Ovary (tissue), 3 donors: ENCODE data around the gene KCTD13.

ENCODE experiments used
- CTCF ChIP-seq, 3 donors: fragments of 450-650 bp in 2 of 3; fragments of 200-600 bp in 1 of 3; IDR thresholded peaks; one replicate each; pipeline versions ENCODE4 v1.5.1 to v1.8.0; 2016 to 2022; ENCODE audit warnings: antibody characterized with exemption in 3 of 3, mild to moderate bottlenecking in 1 of 3
- EP300 ChIP-seq: sonication (generic); formaldehyde crosslinking; IDR thresholded peaks from one replicate; pipeline ENCODE4 v1.6.1; 2017; ENCODE audit warnings: antibody characterized with exemption
- POLR2A ChIP-seq: fragments of 450-650 bp; IDR thresholded peaks from one replicate; pipeline ENCODE4 v1.6.1; 2017; ENCODE audit warnings: antibody characterized with exemption, mild to moderate bottlenecking, moderate library complexity
- donor health status: DM: no; HTN: no; CAD: no.

- TF ChIP-seq CTCF (IDR thresholded peaks at IDR 0.05) (no peak), EP300 (no peak), POLR2A (no peak)
These were observed 61.8 kb downstream of the KCTD13 start for GRCh38 chr16:29864205-29864604.
